HG02610 (cell line): ENCODE measurements around the gene RPL35.

ENCODE experiments used
- ATAC-seq: cut with Tn5 transposase; IDR thresholded peaks from one replicate; pipeline ENCODE4 v1.9.1; 2021; ENCODE audit warnings: mild to moderate bottlenecking, moderate library complexity; ENCODE audit not compliant: unreplicated experiment

RPL35 gene

GRCh38 chr9:124877021-124877782 lies 15.4 kb upstream of the RPL35 start:
- no peak for ATAC-seq

GRCh38 chr9:124875501-124875900 lies 13.7 kb upstream of the RPL35 start:
- ATAC-seq = no peak

- no peak for ATAC-seq
Observed at GRCh38 chr9:124873664-124874063, 11.9 kb upstream of the RPL35 start.

- no peak for ATAC-seq
Observed at GRCh38 chr9:124871156-124871561, 9.4 kb upstream of the RPL35 start.

GRCh38 chr9:124870723-124871122 lies 9.0 kb upstream of the RPL35 start:
- ATAC-seq = no peak

- ATAC-seq = peak; percentile 55
Observed at GRCh38 chr9:124869986-124870560, 8.3 kb upstream of the RPL35 start.

- ATAC-seq = no peak
Observed at GRCh38 chr9:124869466-124869985, 7.8 kb upstream of the RPL35 start.

GRCh38 chr9:124868511-124869465 lies 7.0 kb upstream of the RPL35 start:
- peak; percentile 58 for ATAC-seq

GRCh38 chr9:124863371-124863871 lies 1.7 kb upstream of the RPL35 start:
- no peak for ATAC-seq

GRCh38 chr9:124860582-124861341 lies 995 bp downstream of the RPL35 start:
- no peak for ATAC-seq

- no peak for ATAC-seq
Observed at GRCh38 chr9:124859803-124860581, 1.8 kb downstream of the RPL35 start.

GRCh38 chr9:124858330-124859046 lies 3.3 kb downstream of the RPL35 start:
- ATAC-seq = no peak

- ATAC-seq = no peak
Observed at GRCh38 chr9:124857533-124858162, 4.1 kb downstream of the RPL35 start.

GRCh38 chr9:124855944-124856765 lies 5.6 kb downstream of the RPL35 start:
- no peak for ATAC-seq

- ATAC-seq = no peak
Observed at GRCh38 chr9:124855566-124855943, 6.2 kb downstream of the RPL35 start.

GRCh38 chr9:124854822-124855221 lies 6.9 kb downstream of the RPL35 start:
- no peak for ATAC-seq

GRCh38 chr9:124854161-124854560 lies 7.6 kb downstream of the RPL35 start:
- ATAC-seq = no peak
